Gastroesophageal sphincter (tissue), 4 donors: ENCODE results near the gene SYK. TPM values are rescaled to one million over a fixed set of nuclear protein-coding genes. Genes with fewer than 3 reads are reported as not detected.

Source experiments
- ATAC-seq: fragments of 150-250 bp; one replicate; pipeline ENCODE4 v1.9.1; 2016; ENCODE audit warnings: mild to moderate bottlenecking, moderate library complexity
- H3K27ac ChIP-seq, 4 donors: fragments of 200-600 bp; sonication (generic) in 3 of 4; 1 replicate in 3 of 4; 2 replicates in 1 of 4; pipeline ENCODE4 v1.5.1; 2016 to 2019
- H3K27me3 ChIP-seq: fragments of 200-600 bp; sonication (generic); one replicate; pipeline ENCODE4 v1.5.1; 2019
- H3K36me3 ChIP-seq, 2 donors: fragments of 200-600 bp; sonication (generic); one replicate each; pipeline ENCODE4 v1.5.1; 2019; ENCODE audit warnings: control low read depth in 1 of 2
- H3K4me1 ChIP-seq, 3 donors: fragments of 200-600 bp; sonication (generic); 1 replicate in 2 of 3; 2 replicates in 1 of 3; pipeline ENCODE4 v1.5.1; 2016 to 2019; ENCODE audit warnings: control low read depth in 2 of 3
- H3K4me3 ChIP-seq, 2 donors: fragments of 200-600 bp; sonication (generic); one replicate each; pipeline ENCODE4 v1.5.1; 2019; ENCODE audit warnings: mild to moderate bottlenecking in 1 of 2, moderate library complexity in 1 of 2
- H3K9me3 ChIP-seq, 3 donors: fragments of 200-600 bp; sonication (generic); one replicate each; pipeline ENCODE4 v1.5.1; 2017 to 2019; ENCODE audit warnings: control low read depth in 2 of 3
- EP300 ChIP-seq: sonication (generic); formaldehyde crosslinking; IDR thresholded peaks from one replicate; pipeline ENCODE4 v1.6.1; 2017; ENCODE audit warnings: antibody characterized with exemption, mild to moderate bottlenecking
- POLR2A ChIP-seq, 2 donors: fragments of 450-650 bp; IDR thresholded peaks; one replicate each; pipeline ENCODE4 v1.6.1; 2017; ENCODE audit warnings: antibody characterized with exemption in 2 of 2, mild to moderate bottlenecking in 2 of 2, moderate library complexity in 1 of 2
- POLR2AphosphoS5 ChIP-seq: sonication (generic); formaldehyde crosslinking; IDR thresholded peaks from one replicate; pipeline ENCODE4 v1.6.1; 2017; ENCODE audit warnings: antibody characterized with exemption
- WGBS, 2 donors: methylation state at CpG; one replicate each; pipeline ENCODE4 v1.1.5; 2018; ENCODE audit warnings: low coverage in 1 of 2; 5-methylcytosine and 5-hydroxymethylcytosine counted together
- total RNA-seq, 4 donors: library from RNA; depleted of rRNA; stranded (reverse); fragments of >200 nt; gene quantifications; one replicate each; pipeline ENCODE4 v1.1.0, GENCODE V29; 2016
- TF ChIP-seq, protein P1 (sequence below), 4 experiments: fragments of 200-600 bp in 2 of 4; fragments of 450-650 bp in 2 of 4; sonication (generic) in 1 of 4; IDR thresholded peaks; one replicate each; pipeline ENCODE4 v1.5.1; 2017 to 2019; ENCODE audit warnings: antibody characterized with exemption in 4 of 4, mild to moderate bottlenecking in 2 of 4, moderate library complexity in 2 of 4

SYK gene
- total RNA-seq, 4 donors from 2014 or later: 4.0 to 15.3 (median 10.4) TPM

- H3K9me3 ChIP-seq: no peaks in the 10 kb centered on the region
- no peak overlapping the region for H3K27ac ChIP-seq
- no peak for ATAC-seq
- TF ChIP-seq POLR2AphosphoS5 (no peak), POLR2A (IDR thresholded peaks at IDR 0.05) (no peak), EP300 (no peak)
- TF ChIP-seq, protein P1, sequence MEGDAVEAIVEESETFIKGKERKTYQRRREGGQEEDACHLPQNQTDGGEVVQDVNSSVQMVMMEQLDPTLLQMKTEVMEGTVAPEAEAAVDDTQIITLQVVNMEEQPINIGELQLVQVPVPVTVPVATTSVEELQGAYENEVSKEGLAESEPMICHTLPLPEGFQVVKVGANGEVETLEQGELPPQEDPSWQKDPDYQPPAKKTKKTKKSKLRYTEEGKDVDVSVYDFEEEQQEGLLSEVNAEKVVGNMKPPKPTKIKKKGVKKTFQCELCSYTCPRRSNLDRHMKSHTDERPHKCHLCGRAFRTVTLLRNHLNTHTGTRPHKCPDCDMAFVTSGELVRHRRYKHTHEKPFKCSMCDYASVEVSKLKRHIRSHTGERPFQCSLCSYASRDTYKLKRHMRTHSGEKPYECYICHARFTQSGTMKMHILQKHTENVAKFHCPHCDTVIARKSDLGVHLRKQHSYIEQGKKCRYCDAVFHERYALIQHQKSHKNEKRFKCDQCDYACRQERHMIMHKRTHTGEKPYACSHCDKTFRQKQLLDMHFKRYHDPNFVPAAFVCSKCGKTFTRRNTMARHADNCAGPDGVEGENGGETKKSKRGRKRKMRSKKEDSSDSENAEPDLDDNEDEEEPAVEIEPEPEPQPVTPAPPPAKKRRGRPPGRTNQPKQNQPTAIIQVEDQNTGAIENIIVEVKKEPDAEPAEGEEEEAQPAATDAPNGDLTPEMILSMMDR (IDR thresholded peaks at IDR 0.05): no peak
- H3K4me1 ChIP-seq: no peaks in the 10 kb centered on the region
- peaks cover 0 to 6% of the 10 kb centered on the region in 2 donors for H3K36me3 ChIP-seq
- no peak overlapping the region for H3K4me3 ChIP-seq
- no peaks in the 10 kb centered on the region for H3K27me3 ChIP-seq
- WGBS, 2 donors: 62 to 71% methylated on average over 5 of the region's 5 CpGs
Measured at GRCh38 chr9:90900130-90900529, 98.5 kb downstream of the SYK start.

DNA sequence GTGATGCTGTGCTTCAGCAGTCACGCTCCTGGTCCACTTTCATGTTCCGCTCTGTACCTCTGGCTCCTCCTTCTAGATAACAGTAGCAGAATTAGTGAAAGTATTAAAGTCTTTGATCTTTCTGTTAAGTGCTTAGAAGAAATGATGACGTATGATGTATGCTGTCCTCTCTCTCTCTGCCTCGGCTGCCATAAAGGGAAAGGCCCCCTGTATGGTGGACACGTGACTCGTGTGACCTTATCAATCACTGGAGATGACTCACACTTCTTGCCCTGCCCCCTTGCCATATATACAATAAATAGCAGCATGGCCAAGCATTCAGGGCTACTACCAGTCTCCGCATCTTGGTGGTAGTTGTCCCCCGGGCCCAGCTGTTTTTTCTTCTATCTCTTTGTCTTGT, 100.3 kb downstream of the SYK start:
- no peak overlapping the region for H3K4me3 ChIP-seq
- no peaks in the 10 kb centered on the region for H3K9me3 ChIP-seq
- H3K36me3 ChIP-seq: peaks cover 0 to 6% of the 10 kb centered on the region in 2 donors
- no peak overlapping the region for H3K27ac ChIP-seq
- no peak for ATAC-seq
- no peaks in the 10 kb centered on the region for H3K27me3 ChIP-seq
- 94 to 95% methylated on average over 3 to 8 of the region's 8 CpGs for WGBS, 2 donors
- TF ChIP-seq POLR2A (IDR thresholded peaks at IDR 0.05): no peak
- TF ChIP-seq, protein P1 (IDR thresholded peaks at IDR 0.05): no peak
- no peak for TF ChIP-seq POLR2AphosphoS5
- H3K4me1 ChIP-seq: no peaks in the 10 kb centered on the region

DNA sequence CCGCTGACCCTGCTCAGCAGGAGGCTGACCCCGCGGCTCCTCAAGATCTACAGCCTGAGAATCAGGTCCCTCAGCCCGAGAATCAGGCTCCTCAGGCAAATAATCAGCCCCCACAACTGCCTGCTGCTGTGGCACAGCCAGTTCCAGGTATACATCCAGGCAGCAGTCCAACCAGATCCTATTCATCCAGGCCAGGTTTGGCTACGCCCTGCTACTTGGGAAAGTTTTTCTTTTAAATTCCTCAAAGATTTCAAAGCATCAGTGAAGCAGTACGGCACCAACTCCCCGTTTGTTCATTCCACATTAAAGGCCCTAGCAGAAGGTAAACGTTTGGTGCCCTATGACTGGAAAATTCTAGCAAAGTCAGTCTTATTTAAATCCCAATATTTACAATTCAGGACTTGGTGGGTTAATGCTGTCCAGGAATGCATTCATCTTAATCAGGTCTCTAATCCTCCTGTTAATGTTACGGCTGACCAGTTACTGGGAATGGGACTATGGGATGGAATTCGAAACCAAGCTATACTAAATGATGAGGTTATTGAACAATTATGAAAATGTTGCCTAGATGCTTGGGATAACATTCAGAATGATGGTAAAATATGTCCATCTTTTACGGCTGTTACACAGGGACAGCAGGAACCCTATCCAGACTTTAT, 102.3 kb downstream of the SYK start:
- no peaks in the 10 kb centered on the region for H3K9me3 ChIP-seq
- no peak overlapping the region for H3K27ac ChIP-seq
- H3K27me3 ChIP-seq: no peaks in the 10 kb centered on the region
- 55 to 64% methylated on average over 5 to 10 of the region's 11 CpGs for WGBS, 2 donors
- H3K4me1 ChIP-seq: no peaks in the 10 kb centered on the region
- no peak for TF ChIP-seq EP300
- TF ChIP-seq POLR2AphosphoS5: no peak
- TF ChIP-seq, protein P1 (IDR thresholded peaks at IDR 0.05): no peak
- no peak for TF ChIP-seq POLR2A (IDR thresholded peaks at IDR 0.05)
- H3K36me3 ChIP-seq: no peaks in the 10 kb centered on the region
- H3K4me3 ChIP-seq: no peak overlapping the region
- no peak for ATAC-seq

- H3K4me1 ChIP-seq: no peaks in the 10 kb centered on the region
- TF ChIP-seq POLR2AphosphoS5: no peak
- no peak for TF ChIP-seq EP300
- TF ChIP-seq POLR2A (IDR thresholded peaks at IDR 0.05): no peak
- TF ChIP-seq, protein P1 (IDR thresholded peaks at IDR 0.05): no peak
- no peak overlapping the region for H3K4me3 ChIP-seq
- no peak for ATAC-seq
- no peaks in the 10 kb centered on the region for H3K9me3 ChIP-seq
- 67 to 100% methylated on average over 1 to 7 of the region's 12 CpGs for WGBS, 2 donors
- H3K36me3 ChIP-seq: no peaks in the 10 kb centered on the region
- H3K27me3 ChIP-seq: no peaks in the 10 kb centered on the region
- no peak overlapping the region for H3K27ac ChIP-seq
Measured at GRCh38 chr9:90904706-90905478, 103.3 kb downstream of the SYK start.

DNA sequence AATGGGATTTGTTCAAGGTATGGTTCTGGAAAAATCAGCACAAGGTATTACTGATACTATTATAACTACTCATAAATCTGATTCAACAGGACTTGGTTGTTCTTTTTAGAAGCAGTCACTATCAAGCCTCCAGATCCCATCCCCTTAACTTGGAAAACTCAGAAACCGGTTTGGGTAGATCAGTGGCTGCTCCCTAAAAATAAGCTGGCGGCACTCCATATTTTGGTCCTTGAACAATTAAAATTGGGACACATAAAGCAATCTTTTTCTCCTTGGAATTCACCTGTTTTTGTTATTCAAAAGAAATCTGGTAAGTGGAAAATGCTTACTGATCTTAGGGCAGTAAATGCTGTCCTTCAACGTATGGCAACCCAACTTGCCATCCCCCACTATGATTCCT, 104.2 kb downstream of the SYK start:
- ATAC-seq: no peak
- Histone ChIP-seq H3K27ac (no peak overlapping the region), H3K4me1 (no peaks in the 10 kb centered on the region), H3K36me3 (no peaks in the 10 kb centered on the region), H3K4me3 (no peak overlapping the region), H3K9me3 (no peaks in the 10 kb centered on the region), H3K27me3 (no peaks in the 10 kb centered on the region)
- 90 to 91% methylated on average over 3 of the region's 3 CpGs for WGBS, 2 donors
- TF ChIP-seq EP300 (no peak), POLR2A (IDR thresholded peaks at IDR 0.05) (no peak), POLR2AphosphoS5 (no peak)
- TF ChIP-seq, protein P1 (IDR thresholded peaks at IDR 0.05): no peak
